GM19023 (cell line): ENCODE data around the gene SLC25A36.
"Not testable (repeated sequence)": the region's sequence is repeated elsewhere in the genome, so short reads cannot be mapped to it uniquely, and the experiment has no call there.

Source experiments
- ATAC-seq: cut with Tn5 transposase; IDR thresholded peaks from one replicate; pipeline ENCODE4 v1.9.1; 2021; ENCODE audit warnings: mild to moderate bottlenecking, moderate library complexity; ENCODE audit not compliant: unreplicated experiment

The SLC25A36 gene

DNA sequence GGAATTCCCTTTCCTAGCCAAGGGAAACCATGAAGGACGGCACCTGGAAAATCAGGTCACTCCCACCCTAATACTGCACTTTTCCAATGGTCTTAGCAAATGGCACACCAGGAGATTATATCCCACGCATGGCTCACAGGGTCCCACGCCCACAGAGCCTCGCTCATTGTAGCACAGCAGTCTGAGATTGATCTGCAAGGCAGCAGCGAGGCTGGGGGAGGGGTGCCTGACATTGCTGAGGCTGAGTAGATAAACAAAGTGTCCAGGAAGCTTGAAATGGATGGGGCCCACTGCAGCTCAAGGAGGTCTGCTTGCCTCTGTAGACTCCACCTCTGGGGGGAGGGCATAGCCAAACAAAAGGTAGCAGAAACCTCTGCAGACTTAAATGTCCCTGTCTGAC is 46.2 kb downstream of the SLC25A36 start:
- ATAC-seq: not testable (repeated sequence)

DNA sequence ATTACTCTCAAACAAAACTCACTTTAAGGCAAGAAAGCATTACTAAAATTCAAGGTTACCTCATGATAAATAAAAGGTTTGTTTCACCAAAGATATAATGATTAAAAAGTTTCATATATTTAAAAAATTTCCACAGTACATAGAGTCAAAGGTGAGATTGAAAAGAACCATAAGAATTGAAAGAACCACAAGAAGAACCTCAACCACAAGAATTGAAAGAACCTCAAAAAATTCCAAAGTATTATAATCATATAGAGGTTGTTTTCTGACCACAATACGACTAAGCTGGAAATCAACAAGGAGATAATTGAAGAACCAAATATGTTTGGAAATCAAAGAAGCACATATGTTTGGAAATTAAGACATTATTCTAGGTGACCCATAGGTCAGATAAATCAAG is 52.7 kb downstream of the SLC25A36 start:
- ATAC-seq: no peak

GRCh38 chr3:140994861-140995260 is 53.2 kb downstream of the SLC25A36 start:
- not testable (repeated sequence) for ATAC-seq

- no peak for ATAC-seq
Measured at GRCh38 chr3:140995881-140996280, 54.2 kb downstream of the SLC25A36 start.

GRCh38 chr3:141000027-141000663 is 58.5 kb downstream of the SLC25A36 start:
- ATAC-seq: peak; percentile 69

- ATAC-seq: no peak
Measured at GRCh38 chr3:141000686-141001085, 59.0 kb downstream of the SLC25A36 start.

- ATAC-seq: no peak
Measured at GRCh38 chr3:141006344-141006743, 64.7 kb downstream of the SLC25A36 start.

GRCh38 chr3:141009496-141009895 is 67.9 kb downstream of the SLC25A36 start:
- ATAC-seq: no peak

DNA sequence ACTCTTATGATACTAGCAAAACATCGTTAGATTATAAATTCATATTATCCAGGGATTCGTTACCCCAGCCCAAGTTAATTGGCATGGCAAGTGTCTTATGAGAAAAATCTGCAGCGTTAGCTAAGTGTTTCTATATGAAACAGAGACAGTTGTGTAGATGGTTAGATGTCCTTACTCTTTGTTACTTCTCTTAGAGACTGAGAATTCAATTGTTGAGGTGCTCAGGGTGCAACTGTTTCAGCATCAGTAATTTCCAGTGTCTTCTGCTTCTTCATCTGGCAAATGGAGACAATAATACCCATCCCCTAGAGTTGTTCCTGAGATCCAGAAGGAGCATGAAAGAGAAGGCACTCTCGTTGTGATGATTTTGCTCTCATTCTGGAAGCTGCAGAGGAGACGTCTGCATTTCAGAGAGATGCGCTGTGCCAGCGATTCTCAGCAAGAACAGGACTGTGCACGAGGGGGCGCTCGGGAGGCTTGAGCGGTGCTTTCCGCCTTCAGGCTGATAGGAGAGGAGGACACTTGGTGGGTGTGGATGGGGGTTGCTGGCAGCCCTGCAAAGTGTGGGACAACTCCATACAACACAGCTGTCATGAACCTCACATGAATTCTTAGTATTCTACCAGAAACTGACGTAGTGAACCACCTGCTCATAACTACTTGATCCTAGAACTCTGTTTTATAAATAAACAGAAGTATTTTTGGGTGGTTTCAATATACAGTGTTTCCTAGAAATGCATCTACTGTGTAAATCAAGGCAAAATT is 69.8 kb downstream of the SLC25A36 start:
- no peak for ATAC-seq

DNA sequence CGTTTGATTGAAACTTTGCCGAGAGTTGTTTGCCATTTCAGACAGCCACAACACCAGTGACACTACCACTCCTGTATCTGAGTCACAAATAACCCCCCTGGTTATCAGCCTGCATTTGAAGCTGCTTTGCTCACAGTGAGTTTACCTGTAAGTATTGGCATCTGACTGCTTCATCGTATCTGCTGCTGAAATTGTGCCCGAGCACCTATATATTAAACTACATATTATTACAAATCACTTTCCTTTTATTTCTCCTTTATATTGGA is 70.3 kb downstream of the SLC25A36 start:
- no peak for ATAC-seq

DNA sequence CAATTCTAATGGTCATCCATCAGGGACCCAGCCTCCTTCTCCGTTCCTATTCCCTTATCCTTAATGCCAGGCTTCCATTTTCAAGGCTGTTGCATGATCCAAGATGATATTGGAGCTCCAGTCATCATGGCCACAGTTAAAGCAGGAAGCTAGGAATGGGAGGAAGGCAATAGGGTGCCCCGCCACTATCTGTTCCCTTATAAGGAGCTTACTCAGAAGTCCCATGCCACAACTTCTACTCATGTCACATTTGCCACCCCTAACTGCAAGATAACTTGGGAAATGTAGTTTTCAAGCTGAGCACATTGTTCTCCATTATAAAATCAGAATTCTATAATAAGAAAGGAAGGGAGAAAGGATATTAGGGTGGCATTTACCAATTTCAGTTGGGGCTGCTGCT is 70.9 kb downstream of the SLC25A36 start:
- ATAC-seq: no peak

DNA sequence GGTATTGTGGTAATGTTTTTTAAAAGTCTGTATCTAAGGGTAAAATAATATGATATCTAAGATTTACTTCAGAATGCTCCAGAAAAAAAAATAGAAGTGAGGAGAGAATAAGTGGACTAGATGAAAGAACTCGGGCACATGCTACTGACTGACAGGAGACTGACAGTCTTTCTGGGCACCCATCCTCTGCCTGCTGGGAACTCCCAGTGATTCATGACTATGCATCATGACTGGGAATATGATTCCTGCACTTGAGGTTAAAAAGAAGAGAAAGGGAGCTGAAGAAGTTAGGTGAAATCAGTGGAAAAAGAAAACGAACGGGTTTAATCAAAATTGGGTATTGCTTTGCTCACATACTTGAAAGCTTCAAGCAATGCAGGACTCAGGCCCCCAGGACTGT is 73.8 kb downstream of the SLC25A36 start:
- no peak for ATAC-seq

GRCh38 chr3:141017366-141018322 is 76.0 kb downstream of the SLC25A36 start:
- ATAC-seq: not testable (repeated sequence)

DNA sequence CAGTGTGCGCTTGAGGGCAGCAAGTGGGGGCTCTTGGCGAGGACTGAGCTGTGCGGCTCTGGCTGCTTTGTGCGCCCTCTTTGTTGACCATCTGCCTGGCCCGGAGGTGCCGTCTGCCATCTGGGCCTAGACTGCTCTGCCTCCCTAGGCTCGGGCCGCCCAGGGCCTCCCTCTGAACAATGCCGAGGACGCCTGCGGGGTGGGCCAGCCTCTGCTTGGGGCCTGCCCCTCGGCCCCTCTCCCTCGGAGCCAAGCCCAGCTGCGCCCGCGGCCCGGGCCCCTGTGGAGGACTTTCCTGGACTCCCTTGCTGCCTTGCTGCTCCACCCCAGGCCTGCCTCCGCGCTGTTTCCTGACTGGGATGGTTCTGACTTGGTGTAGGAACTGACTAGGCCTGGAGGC is 77.6 kb downstream of the SLC25A36 start:
- ATAC-seq: no peak

- ATAC-seq: no peak
Measured at GRCh38 chr3:141020143-141020830, 78.7 kb downstream of the SLC25A36 start.

- no peak for ATAC-seq
Measured at GRCh38 chr3:141021261-141021660, 79.6 kb downstream of the SLC25A36 start.
